ENCODE data around the gene LSM3.

DNA sequence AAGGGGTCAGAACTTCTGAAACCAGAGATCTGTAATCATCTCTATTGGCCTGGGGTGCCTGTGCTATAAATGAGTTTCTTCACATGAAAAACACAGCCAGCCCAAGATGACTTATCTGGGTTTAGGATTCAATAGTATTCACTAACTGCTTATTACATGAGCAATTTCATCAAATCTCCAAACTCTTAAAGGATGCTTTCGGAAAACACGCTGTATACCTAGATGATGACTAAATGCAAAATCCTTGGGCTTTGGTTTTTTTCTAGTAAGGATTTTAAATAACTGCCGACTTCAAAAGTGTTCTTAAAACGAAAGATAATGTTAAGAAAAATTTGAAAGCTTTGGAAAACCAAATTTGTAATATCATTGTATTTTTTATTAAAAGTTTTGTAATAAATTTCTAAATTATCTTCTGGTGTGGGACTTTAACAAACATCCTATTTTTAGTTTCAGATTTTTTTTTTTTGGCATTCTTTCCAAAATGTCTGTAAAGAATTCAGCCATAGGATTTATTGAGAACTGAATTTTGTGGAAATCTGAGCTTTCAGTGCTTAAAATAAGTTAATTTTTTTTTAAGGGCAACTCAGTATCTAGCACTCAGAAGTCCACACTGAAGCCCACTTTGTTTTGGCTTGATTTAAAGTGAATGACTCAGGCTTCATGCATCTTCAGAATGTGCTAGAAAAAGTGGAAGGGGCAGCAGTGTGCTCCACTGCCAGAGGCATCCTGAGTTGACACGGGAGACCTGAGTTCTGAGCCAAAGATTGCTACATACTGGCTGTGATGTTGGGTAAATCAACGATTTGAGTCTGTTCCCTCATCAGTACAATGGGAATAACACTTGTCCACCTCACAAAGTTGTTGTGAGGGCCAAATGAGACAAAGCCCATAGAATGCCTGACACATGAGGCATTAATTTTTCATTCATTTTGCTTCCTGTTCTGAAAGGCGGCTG lies 35.1 kb upstream of the LSM3 start:
- TF ChIP-seq, protein P1, sequence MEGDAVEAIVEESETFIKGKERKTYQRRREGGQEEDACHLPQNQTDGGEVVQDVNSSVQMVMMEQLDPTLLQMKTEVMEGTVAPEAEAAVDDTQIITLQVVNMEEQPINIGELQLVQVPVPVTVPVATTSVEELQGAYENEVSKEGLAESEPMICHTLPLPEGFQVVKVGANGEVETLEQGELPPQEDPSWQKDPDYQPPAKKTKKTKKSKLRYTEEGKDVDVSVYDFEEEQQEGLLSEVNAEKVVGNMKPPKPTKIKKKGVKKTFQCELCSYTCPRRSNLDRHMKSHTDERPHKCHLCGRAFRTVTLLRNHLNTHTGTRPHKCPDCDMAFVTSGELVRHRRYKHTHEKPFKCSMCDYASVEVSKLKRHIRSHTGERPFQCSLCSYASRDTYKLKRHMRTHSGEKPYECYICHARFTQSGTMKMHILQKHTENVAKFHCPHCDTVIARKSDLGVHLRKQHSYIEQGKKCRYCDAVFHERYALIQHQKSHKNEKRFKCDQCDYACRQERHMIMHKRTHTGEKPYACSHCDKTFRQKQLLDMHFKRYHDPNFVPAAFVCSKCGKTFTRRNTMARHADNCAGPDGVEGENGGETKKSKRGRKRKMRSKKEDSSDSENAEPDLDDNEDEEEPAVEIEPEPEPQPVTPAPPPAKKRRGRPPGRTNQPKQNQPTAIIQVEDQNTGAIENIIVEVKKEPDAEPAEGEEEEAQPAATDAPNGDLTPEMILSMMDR (IDR thresholded peaks at IDR 0.05): no peak
- peak in 1 of 2 donors; percentile 23 for TF ChIP-seq POLR2A (IDR thresholded peaks at IDR 0.05)

Measured in heart left ventricle (tissue), 13 donors.